Subcutaneous adipose tissue (tissue), 4 donors: Measurements from ENCODE around the gene TEX10. TPM values are rescaled to one million over a fixed set of nuclear protein-coding genes. Genes with fewer than 3 reads are reported as not detected.

Experiments used
- CTCF ChIP-seq: fragments of 450-650 bp; IDR thresholded peaks from one replicate; pipeline ENCODE4 v1.5.1; 2016; ENCODE audit warnings: low read depth, mild to moderate bottlenecking, control low read depth, antibody characterized with exemption, moderate library complexity
- total RNA-seq, 4 donors: library from RNA; depleted of rRNA; stranded (reverse); fragments of >200 nt; gene quantifications; one replicate each; pipeline ENCODE4 v1.1.0, GENCODE V29; 2016

Gene TEX10
- total RNA-seq, 4 donors from 2014 or later: 8.7 to 27.6 (median 14.6) TPM

DNA sequence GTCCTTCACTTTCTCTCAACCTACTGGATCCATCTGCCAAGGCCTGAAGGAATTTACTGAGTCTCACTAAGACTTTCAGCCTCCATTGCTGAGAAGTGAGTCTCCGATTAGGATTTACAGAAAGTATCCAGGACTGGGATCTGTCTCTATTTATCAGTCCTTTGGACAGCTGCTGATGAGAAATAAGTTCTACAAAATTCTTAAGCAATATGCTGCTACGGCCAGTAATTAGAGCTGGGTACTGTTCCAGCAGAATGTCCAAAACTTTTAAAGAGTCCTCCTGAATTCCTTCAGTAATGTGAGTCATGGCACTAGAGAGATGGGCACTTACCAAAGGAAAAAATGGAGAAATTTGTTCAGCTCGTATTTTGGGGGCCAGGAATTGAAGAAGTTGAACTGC lies 5.9 kb downstream of the TEX10 start:
- TF ChIP-seq CTCF: no peak

- TF ChIP-seq CTCF: no peak
These were observed 10.9 kb downstream of the TEX10 start for GRCh38 chr9:100341889-100342288.

GRCh38 chr9:100340224-100340623 lies 12.5 kb downstream of the TEX10 start:
- TF ChIP-seq CTCF: no peak

DNA sequence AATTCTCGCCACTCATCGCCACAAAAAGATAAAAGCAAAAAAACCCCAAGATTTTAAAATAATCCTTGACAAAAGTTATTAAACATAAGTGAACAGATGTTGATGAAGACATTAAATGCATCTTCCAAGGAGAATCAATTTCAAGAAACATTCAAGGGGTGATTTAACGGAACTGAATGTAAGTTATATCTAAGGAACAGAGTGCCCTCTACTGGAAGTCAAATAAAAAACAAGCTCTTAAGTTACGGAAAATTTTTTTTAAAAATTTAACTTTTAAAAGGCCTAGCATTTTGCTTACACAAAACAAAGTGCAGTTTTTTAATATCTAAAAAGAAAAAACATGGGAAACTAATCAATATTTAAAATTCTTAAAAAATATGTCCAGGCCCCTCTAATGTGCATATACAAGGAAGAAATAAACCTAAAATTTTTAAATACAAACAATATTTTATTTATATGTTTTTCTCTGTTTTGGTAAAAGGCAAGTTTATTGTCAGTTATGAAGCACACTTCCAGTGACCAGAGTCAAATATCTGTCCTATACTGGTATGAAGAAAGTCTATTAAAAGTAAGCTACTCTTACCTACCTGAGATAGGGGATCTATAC lies 28.0 kb downstream of the TEX10 start:
- no peak for TF ChIP-seq CTCF

- TF ChIP-seq CTCF: no peak
These were observed 29.7 kb downstream of the TEX10 start for GRCh38 chr9:100322954-100323536.

DNA sequence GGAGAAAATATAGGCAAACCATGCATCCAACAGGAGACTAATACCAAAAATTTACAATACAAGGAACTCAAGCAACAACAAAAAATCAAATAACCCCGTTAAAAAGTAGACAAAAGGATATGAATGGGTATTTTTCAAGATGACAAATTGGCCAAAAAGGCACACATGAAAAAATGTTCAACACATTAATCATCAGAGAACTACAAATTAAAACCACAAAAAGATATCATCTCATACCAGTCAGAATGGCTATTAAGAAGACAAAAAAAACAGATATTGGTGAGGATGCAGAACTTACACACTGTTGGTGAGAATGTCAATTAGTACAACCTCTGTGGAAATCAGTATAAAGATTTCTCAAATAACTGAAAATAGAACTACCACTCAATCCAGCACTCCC lies 35.0 kb downstream of the TEX10 start:
- no peak for TF ChIP-seq CTCF

GRCh38 chr9:100315561-100315960 lies 37.2 kb downstream of the TEX10 start:
- no peak for TF ChIP-seq CTCF
